Hepatic stellate cell (primary cell): ENCODE measurements around the gene TMEM132D.

ENCODE experiments used
- DNase-seq: peaks from one replicate; pipeline ENCODE4 v3.0.0; 2011; ENCODE audit warnings: low spot score

The TMEM132D gene

DNA sequence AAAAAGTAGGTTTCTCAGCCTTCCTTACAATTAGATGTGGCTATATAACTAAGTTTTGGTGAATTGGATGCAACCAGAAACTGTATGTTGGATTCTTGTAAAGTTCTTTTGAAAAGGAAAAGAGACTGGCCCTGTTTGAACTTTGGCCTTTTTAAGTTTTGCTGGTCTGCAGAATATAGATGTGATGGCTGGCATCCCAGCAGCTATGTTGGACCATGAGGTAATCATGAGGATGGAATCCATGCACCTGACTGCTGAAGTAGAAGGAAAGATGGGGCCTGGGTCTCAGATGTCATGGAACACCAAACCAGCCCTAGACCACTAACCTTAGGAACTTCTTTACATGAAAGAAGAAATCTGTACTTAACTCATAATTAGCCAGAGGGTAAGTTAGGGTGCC lies 568.1 kb downstream of the TMEM132D start:
- DNase-seq = no peak

DNA sequence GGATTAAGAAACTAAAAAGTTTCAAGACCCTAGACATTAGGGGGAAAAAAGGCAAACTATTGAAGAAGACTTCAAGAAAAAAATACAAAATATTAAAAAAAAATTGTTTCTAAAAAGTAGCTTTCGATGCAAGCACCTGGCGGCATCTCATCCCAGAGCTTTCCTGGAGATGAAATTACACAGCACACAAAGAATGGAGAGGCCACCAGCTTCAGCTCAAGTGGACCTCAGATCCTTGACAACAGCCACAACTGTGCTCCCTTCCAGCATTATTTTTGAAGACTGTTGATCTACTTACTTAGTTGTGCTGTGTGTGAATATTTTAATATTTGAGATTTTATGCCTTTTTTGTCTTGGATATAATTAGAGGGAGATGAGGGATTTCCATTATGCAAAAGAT lies 571.5 kb downstream of the TMEM132D start:
- no peak for DNase-seq

DNA sequence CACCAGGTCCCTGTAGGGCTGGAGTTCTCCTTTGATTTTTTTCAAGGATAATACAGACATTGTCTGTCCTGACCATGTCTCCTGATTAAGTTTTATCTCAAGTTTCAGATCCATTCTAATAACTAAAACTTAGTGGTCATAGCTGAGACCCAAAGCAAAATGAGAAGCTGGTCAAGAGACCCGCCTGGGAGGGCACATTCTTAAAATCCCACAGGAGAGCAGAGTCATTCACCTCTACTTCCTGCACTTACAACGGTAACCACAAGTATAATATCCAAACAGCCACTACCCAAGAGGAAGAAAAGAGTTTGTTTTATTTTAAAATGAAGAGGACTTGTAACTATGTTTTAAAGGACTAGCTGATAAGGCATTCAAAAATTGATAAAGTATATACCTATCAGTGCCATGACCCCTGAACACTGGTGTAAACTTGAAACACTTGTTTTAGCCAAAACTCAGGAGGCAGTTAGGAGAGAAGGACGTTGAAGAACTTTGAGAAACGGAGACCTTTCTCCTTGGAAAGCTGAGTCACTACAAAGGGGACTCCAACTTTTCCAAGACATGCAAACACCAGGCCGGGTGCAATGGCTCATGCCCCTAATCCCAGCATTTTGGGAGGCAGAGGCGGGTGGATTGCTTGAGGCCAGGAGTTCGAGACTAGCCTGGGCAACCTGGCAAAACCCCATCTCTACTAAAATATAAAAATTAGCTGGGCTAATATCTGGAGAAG lies 572.3 kb downstream of the TMEM132D start:
- DNase-seq = no peak

DNA sequence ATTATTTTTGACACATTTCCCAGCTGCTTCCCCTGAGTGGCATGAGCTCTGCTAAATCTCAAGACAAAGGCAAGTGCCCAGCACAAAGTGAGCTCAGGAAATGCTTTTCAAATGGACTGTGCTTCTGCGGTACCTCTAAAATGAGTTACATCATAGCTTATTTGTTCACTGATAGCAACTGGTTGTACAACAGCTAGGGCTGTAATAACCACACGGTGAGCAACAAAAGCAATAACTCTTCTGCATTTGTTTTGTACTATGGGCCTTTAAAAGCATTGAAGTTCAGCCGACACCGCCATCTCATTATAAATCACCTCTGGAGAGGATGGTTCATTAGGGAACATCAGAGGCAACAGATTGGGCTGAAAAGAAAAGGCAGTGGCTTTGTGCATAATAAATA lies 575.6 kb downstream of the TMEM132D start:
- DNase-seq = no peak

DNA sequence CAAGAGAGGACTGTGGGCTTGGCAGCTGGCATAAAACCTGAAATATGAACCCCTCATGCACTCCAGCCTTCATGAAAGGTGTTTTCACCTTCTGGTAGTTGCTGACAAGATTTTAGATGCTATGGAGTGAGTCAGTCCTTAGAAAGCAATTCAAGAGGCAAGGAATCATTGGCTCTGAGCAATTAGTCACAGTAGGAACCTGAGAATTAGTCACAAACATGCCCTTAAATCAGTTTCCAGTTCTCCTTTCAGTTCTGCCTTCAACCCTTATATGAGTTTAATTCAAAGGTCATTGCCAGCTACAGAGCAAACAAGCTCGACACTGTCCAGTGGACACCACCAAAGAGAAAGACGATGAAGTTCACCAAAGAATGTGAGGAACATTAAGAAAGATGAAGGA lies 578.3 kb downstream of the TMEM132D start:
- DNase-seq = no peak

DNA sequence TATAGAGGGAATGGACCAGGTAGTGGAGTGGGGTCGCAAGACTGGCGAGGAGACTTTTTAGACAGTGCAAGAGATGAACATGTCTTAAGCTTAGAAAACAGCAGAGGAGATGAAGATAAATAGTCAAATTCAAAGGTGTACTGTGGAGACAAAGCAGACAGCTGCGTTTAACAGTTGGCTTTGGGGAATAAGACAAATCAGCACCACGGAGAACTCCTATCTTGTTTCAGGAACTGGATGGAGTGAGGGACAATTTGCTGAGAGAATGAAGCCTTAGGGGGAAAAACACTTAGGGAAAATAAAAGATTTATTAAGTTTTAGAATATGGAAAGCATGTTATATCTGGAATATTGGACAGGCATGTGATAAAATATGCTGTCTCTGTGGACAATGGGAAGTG lies 591.8 kb downstream of the TMEM132D start:
- no peak for DNase-seq

DNA sequence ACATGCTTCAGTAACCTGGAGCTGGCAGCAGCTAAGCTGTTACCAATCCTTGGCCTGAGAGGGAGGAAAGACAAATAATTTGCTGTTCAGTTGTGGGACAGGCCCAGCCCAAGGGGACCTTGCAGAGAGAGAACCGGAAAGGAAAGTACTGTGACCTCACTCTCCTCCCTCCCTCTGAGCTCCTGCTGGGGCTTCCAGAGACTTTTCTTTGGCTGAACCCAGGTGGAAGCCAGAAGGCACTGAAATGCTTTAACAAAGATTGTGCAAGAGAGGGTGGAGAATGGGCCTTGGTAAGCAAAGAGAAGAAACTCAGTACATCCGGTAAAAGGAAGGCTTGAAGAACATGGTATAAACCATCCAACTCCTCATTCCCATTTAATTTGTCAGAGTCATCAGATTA lies 593.5 kb downstream of the TMEM132D start:
- DNase-seq = no peak

DNA sequence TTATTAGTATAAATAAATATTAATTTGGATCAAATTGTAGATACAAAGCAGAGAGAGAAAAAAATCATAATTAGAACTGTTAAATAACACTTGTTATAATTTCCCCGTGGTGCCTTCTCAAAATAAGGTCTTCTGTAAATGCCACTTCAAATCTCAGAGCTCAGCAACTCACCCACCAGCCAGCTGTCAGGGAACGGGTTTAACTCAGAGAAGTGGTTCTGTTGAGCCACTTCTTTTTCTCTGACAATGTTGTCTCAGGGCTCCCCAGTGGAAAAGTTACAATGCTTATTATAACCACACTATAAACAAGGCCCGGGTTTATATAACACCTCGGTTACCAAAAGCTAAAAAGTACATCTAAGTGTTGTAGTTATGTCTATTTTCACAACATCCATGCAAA lies 598.0 kb downstream of the TMEM132D start:
- DNase-seq = no peak

DNA sequence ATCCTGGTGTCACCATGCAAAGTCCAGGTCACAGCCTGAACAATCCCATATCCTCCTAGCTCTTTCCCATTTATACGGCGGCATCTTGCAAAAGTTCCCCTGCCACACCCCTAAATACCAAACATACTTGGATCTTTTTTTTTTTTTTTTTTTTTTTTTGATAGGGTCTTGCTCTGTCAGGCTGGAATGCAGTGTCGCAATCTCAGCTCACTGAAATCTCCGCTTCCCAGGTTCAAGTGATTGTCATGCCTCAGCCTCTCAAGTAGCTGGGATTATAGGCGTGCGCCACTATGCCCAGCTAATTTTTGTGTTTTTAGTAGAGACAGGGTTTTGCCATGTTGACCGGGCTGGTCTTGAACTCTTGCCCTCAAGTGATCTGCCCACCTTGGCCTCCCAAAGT lies 599.3 kb downstream of the TMEM132D start:
- DNase-seq = no peak

DNA sequence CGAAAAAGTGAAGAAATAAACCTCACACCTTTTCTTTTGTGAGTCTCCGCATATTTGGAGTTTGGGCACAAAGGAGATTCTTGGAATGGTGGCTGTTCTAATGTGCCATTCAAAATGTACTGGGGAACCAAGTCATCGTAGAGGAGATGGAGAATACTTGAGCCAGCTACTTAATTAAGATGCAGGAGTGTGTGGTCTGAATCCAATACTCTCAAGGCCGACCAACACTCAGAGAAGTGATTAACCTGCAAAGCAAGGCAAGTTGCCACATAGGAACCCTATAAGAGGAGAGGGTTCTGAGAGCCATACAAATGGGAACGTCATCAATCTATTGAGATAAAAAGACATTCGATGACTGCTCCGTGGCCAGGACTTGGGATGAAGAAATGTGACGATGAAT lies 603.8 kb downstream of the TMEM132D start:
- no peak for DNase-seq

DNA sequence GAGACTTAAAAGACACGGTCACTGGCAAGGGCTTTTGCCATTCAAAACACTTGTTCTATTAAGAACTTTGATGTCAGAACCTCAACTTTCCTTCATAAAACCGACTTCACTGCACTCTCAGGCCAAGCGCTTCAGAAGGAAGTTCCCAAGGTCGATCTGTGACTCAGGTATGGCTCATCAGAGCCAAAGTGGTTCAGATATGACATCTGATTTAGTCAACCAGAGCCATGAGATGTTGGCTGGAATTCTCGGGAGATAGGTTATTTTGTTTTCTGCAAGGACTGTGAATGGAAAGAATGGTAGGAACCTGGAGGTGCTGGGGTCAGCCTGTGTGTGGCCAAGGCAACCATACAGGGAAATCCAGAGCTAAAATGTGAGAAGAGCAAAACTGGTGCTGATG lies 604.9 kb downstream of the TMEM132D start:
- no peak for DNase-seq

DNA sequence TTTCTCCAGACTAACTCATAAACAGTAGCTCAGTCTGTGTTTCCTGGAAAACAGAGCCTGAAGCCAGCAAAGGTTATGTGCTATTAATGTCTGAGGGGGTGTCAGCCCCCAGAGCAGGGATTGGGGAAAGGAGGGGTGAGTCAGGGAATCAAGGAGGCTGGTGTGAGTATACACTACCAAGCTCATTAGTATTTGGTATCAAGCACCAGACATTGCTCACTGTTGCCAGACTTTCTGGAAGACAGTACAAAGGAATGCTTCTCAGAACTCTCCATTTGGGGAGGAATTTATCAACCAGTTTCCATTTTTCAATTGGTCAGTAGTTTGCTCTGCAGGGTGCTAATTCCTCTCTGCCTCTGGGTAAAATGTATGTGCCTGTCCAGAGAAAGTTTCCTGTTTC lies 607.2 kb downstream of the TMEM132D start:
- DNase-seq = no peak

DNA sequence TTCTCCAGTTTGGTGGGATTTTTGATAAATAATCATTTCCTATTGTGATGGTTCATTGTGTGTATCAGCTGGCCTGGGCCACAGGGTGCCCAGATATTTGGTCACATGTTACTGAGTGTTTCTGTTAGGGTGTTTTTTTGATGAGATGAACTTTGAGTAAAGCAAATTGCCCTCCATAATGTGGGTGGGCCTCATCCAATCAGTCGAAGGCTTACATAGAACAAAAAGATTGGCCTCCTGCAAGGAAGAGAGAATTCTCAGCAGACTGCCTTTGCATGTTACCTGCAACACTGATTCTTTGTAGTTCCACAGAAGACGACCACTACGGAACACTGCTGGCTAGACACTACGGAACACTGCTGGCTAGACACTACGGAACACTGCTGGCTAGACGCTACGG lies 609.0 kb downstream of the TMEM132D start:
- no peak for DNase-seq

DNA sequence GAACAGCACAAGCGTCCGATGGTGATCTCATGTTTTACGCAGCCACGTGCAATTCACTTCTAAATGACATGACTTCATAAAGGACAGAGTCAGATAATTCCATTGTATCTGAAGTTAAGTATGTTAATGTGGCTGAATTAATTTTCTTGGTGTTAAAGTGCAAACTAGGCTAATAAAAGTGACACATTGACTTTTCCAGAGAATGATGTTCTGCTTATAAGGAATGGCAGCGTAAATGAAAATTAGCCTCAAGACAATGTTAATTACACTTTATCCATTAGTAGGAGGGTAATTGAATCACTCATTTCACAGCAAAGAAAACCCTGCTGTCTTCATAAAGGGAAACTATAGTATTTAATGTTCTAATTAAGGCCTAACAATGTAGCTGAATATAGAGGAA lies 624.1 kb downstream of the TMEM132D start:
- DNase-seq = no peak

DNA sequence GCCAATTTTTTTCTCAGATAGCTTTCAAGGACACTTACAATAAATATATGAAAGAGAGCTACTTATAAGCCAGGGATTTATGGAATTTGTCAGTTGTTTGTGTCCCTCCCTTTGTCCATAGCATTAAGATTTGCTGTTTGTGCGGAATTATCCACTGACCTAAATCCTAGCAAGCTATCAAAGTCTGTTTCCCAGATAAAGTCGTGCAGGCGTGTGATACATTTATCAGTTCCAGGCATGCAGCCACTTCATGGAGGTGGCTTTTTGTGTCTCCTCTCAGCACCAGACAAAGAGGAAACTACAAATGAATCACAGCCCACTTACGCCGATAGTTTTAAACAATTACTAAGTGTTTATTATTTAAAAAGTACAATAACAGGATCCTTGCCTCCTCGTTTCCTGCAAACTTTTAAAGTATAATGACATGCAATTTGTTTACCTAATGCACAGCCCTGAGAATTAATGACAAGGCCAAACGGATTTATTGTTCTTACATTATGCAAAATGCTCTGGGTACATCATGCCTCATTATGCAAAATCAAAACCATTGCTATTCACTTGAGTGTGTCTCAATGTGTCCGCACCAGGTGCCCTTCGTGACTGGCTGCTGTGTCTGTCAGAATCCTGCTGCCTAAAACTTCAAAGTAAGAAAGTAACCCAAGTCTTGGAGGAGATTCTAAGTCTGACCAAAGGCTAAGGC lies 627.3 kb downstream of the TMEM132D start:
- no peak for DNase-seq

DNA sequence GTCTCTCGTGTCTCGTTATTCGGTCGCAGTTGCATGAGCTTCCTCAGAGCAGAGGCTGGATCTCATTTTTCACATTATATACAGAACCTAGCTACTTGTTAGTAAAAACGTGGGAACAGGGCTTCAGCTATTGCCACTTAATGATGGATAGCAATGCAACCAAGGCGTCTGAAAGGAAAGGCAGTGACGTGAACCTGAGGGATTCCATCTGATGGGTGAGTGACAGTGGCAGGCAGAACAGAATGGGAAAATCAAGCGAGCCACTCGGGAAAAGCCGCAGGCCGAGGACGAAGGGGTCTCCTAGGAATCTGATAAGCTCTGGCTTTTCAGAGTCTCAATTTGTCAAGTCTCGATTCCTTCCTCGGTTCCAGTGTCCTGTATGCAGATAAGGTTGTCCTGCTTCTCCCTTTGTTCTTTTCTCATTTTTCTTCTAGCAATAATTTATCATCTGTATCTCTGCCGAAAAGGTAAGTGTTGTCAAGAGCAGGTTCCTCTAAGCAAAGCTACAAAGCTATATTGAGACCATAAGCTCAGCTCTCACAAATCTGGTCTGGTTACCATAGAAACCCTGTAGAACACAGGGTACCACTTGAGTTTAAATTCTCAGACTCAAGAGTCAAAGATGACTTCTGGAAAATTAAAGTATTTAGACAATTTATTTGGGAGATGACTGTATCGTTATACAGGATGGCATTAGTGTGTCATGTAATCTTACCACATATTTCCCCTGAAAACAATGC lies 633.9 kb downstream of the TMEM132D start:
- DNase-seq = no peak

DNA sequence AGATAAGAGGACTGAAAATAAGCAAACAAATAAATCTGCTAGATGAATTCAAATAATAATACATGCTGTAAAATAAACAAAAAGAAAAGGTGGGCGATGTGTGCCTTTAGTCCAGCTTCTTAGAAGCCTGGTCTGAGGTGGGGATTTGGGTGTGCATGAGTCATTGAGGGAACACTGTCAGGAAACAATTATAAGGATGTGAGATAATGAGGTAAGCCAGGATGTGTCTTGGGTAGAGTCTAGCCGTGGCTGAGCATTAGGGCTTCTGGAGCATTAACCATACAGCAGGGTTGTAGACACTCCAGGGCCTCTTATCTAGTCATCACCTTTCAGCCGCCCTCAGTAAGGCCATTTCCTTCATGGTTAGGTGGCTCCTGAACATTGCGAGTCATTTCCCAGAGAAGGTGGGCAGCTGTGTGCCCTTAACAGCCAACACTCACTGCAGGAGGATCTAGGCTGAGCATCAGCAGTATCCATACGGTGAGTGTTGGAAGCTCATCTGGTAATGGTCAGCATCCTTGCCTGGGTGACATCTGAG lies 645.0 kb downstream of the TMEM132D start:
- DNase-seq = no peak

DNA sequence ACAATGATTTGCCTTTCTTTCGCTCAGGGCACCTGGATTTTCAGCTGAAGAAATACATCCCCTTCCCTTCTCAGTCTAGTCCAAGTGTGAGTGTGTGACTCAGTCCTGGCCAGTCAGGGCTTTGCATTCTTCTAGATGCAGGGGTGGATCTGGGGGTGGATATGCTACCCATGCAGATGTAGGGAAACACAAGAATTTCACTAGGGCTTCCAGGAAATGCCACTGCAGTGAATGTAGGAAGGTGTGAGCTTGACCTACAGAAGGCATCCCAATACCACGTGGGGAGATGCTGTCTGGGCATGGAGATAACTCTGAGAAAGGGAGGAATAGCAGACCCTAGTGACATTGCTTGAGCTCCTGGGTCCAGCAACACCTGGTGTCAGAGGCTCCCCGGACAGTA lies 646.3 kb downstream of the TMEM132D start:
- DNase-seq = no peak

DNA sequence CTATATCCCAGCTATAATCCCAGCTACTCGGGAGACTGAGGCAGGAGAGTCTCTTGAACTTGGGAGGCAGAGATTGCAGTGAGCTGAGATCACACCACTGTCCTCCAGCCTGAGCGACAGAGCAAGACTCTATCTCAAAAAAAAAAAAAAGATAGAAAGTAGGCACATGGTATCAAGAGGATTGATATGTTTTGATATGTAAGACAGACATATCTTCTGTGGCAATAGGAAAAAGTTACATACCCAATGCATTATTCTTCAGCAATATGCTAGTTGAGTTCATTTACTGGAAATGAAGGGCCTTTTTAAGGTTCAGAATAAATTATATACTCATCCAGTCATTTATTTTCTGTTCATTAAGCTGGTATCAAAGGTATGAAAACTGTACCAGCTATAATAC lies 657.2 kb downstream of the TMEM132D start:
- DNase-seq = no peak

DNA sequence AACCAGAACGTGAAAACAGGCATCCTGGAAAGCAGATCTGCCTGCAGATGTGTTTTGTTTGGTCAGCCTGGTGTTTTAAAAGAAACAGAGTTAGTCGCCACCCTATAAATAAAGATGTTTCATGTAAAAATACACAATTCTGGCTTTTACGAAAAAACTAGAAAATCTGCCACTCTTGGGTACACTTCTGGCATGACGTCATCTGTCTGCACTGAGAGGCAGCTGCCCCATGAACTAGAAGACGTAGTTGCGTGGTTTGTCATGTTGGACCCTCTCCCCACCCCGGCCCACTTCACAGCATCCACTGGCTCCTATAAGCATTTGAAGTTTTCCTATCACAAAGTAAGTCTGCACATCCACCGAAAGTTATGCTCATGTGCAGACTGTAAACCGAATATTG lies 658.1 kb downstream of the TMEM132D start:
- DNase-seq = no peak

DNA sequence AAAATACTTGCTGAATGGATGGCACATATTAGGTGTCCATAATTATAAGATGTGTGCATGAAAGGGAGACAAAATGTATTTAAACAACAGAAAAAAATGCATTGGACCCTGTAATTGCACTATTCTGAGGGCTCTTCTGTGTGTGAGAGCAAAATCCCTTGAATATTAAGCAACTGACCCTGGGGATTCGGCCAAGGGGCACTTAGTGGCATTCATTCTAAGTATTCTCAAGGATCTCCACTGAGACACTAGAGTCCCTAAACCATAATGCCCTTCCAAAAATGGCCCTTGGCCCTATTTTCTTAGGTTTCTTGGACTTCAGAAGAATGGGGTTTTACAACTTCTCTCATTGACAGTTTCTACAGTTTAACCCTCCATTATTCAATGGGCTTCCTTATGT lies 662.0 kb downstream of the TMEM132D start:
- no peak for DNase-seq

DNA sequence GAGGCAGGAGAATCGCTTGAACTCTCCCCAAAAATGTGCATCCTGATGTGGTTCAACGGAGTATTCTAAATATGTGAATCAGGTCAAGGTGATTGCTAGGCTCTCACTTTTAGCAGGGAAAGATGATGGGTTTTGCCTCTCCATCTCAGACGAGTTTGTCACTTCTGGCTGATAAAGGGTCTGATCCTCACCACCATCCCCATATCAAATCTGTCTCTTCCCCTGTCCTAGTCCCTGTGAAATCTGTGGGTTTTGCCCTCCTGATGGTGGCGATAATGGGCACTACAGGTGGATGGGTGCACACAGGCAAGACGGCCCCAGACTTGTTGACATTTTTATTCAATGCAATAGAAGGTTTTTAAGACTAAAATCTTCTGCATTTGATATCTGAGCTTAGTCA lies 665.9 kb downstream of the TMEM132D start:
- DNase-seq = no peak

DNA sequence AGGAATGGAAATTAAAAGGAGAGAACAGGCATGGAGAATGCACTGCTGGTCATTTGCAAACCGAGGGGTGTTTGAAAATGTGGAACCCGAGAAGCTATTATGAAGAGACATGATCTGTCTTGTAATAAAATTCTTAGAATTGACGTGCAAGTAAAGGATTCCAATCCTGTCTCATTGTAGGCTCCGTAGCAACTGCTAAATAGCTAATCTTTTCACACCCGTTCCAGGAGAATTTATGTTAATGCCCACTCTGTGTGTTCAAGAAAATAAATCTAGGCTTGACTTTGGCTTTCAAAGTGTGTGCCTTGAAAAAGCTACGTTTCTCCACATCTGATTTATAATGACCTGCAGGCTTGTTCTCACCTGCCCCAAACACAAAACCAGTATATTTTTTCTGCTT lies 669.6 kb downstream of the TMEM132D start:
- no peak for DNase-seq
